H1 (cell line): ENCODE measurements around the gene TTC27. TPM values are rescaled to one million over a fixed set of nuclear protein-coding genes. Genes with fewer than 3 reads are reported as not detected.

ENCODE experiments used
- ATF3 ChIP-seq: IDR thresholded peaks from 2 replicates; pipeline ENCODE4 v1.6.1; 2011; ENCODE audit warnings: low read depth, mild to moderate bottlenecking, low read length; ENCODE audit not compliant: insufficient read depth
- GABPA ChIP-seq: IDR thresholded peaks from 2 replicates; pipeline ENCODE4 v1.6.1; 2011; ENCODE audit warnings: mild to moderate bottlenecking, low read length, moderate library complexity, borderline replicate concordance; ENCODE audit not compliant: insufficient read depth
- RXRA ChIP-seq: IDR thresholded peaks from 2 replicates; pipeline ENCODE4 v1.6.1; 2011; ENCODE audit warnings: low read depth, mild to moderate bottlenecking, low read length, moderate library complexity; ENCODE audit not compliant: insufficient read depth
- polyA plus RNA-seq, 7 experiments: library from polyadenylated mRNA; depleted of rRNA in 3 of 7; stranded (reverse) in 5 of 7; unstranded in 2 of 7; fragments of >200 nt in 5 of 7; fragments of 200-250 nt in 2 of 7; gene quantifications; 1 replicate in 5 of 7; 2 replicates in 1 of 7; 4 replicates in 1 of 7; pipeline versions ENCODE4 v1.2.1 to v1.2.3, GENCODE V29; 2011 to 2013; ENCODE audit warnings: missing spikeins in 2 of 7, mixed read lengths in 2 of 7
- total RNA-seq: library from RNA; stranded (reverse); fragmentation: NEBNext Ultra II Directional; extraction: Animal tissue kit (Norgen Biotek cat#: 25700); gene quantifications from 2 replicates; pipeline ENCODE4 v1.2.1, GENCODE V29; 2021
- TF ChIP-seq, protein P1 (sequence below): fragments of 300-600 bp; sonication (generic); IDR thresholded peaks from 2 replicates; pipeline ENCODE4 v1.7.1; 2012; ENCODE audit warnings: low read length, moderate library complexity, mild to moderate bottlenecking, inconsistent platforms; ENCODE audit not compliant: insufficient replicate concordance

Gene TTC27
- total and polyA plus RNA-seq, 2 of the 8 experiments (the other 6 are each of a cell fraction or from before 2014, with no cell fraction given), result 13.8 to 29.1 TPM

GRCh38 chr2:32626639-32627221 lies 1.1 kb upstream of the TTC27 start (continued):
- TF ChIP-seq GABPA, result no peak
- no peak for TF ChIP-seq ATF3
- TF ChIP-seq, protein P1, sequence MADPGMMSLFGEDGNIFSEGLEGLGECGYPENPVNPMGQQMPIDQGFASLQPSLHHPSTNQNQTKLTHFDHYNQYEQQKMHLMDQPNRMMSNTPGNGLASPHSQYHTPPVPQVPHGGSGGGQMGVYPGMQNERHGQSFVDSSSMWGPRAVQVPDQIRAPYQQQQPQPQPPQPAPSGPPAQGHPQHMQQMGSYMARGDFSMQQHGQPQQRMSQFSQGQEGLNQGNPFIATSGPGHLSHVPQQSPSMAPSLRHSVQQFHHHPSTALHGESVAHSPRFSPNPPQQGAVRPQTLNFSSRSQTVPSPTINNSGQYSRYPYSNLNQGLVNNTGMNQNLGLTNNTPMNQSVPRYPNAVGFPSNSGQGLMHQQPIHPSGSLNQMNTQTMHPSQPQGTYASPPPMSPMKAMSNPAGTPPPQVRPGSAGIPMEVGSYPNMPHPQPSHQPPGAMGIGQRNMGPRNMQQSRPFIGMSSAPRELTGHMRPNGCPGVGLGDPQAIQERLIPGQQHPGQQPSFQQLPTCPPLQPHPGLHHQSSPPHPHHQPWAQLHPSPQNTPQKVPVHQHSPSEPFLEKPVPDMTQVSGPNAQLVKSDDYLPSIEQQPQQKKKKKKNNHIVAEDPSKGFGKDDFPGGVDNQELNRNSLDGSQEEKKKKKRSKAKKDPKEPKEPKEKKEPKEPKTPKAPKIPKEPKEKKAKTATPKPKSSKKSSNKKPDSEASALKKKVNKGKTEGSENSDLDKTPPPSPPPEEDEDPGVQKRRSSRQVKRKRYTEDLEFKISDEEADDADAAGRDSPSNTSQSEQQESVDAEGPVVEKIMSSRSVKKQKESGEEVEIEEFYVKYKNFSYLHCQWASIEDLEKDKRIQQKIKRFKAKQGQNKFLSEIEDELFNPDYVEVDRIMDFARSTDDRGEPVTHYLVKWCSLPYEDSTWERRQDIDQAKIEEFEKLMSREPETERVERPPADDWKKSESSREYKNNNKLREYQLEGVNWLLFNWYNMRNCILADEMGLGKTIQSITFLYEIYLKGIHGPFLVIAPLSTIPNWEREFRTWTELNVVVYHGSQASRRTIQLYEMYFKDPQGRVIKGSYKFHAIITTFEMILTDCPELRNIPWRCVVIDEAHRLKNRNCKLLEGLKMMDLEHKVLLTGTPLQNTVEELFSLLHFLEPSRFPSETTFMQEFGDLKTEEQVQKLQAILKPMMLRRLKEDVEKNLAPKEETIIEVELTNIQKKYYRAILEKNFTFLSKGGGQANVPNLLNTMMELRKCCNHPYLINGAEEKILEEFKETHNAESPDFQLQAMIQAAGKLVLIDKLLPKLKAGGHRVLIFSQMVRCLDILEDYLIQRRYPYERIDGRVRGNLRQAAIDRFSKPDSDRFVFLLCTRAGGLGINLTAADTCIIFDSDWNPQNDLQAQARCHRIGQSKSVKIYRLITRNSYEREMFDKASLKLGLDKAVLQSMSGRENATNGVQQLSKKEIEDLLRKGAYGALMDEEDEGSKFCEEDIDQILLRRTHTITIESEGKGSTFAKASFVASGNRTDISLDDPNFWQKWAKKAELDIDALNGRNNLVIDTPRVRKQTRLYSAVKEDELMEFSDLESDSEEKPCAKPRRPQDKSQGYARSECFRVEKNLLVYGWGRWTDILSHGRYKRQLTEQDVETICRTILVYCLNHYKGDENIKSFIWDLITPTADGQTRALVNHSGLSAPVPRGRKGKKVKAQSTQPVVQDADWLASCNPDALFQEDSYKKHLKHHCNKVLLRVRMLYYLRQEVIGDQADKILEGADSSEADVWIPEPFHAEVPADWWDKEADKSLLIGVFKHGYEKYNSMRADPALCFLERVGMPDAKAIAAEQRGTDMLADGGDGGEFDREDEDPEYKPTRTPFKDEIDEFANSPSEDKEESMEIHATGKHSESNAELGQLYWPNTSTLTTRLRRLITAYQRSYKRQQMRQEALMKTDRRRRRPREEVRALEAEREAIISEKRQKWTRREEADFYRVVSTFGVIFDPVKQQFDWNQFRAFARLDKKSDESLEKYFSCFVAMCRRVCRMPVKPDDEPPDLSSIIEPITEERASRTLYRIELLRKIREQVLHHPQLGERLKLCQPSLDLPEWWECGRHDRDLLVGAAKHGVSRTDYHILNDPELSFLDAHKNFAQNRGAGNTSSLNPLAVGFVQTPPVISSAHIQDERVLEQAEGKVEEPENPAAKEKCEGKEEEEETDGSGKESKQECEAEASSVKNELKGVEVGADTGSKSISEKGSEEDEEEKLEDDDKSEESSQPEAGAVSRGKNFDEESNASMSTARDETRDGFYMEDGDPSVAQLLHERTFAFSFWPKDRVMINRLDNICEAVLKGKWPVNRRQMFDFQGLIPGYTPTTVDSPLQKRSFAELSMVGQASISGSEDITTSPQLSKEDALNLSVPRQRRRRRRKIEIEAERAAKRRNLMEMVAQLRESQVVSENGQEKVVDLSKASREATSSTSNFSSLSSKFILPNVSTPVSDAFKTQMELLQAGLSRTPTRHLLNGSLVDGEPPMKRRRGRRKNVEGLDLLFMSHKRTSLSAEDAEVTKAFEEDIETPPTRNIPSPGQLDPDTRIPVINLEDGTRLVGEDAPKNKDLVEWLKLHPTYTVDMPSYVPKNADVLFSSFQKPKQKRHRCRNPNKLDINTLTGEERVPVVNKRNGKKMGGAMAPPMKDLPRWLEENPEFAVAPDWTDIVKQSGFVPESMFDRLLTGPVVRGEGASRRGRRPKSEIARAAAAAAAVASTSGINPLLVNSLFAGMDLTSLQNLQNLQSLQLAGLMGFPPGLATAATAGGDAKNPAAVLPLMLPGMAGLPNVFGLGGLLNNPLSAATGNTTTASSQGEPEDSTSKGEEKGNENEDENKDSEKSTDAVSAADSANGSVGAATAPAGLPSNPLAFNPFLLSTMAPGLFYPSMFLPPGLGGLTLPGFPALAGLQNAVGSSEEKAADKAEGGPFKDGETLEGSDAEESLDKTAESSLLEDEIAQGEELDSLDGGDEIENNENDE, result no peak
- no peak for TF ChIP-seq RXRA
- TF ChIP-seq, all 59 proteins: peak for 0
